K562 (cell line): Measurements from ENCODE around the gene JMY. TPM values are rescaled to one million over a fixed set of nuclear protein-coding genes. Genes with fewer than 3 reads are reported as not detected.
A peak's percentile ranks its signal among the peaks of the same experiment; 100 is the strongest.

Source experiments
- ATF3 ChIP-seq, 2 experiments: fragments of 450-650 bp in 1 of 2; sonication (generic) in 1 of 2; formaldehyde crosslinking in 1 of 2; IDR thresholded peaks in 1 of 2; conservative IDR thresholded peaks in 1 of 2; 2 replicates each; pipeline versions ENCODE4 v1.6.1 to v1.8.1; 2016 to 2023; ENCODE audit warnings: mild to moderate bottlenecking in 2 of 2, moderate library complexity in 2 of 2, inconsistent platforms in 1 of 2, missing genetic modification reagents in 1 of 2
- C11orf30 ChIP-seq: fragments of 450-650 bp; IDR thresholded peaks from 2 replicates; pipeline ENCODE4 v1.6.1; 2016; ENCODE audit warnings: low read depth, mild to moderate bottlenecking
- E2F1 ChIP-seq: sonication (generic); formaldehyde crosslinking; IDR thresholded peaks from 2 replicates; pipeline ENCODE4 v1.8.1; 2023; ENCODE audit warnings: mild to moderate bottlenecking, missing genetic modification reagents, moderate library complexity
- GABPB1 ChIP-seq: sonication (generic); formaldehyde crosslinking; IDR thresholded peaks from 2 replicates; pipeline ENCODE4 v1.8.0; 2022; ENCODE audit warnings: mild to moderate bottlenecking, missing genetic modification reagents
- MGA ChIP-seq: fragments of 450-650 bp; IDR thresholded peaks from 2 replicates; pipeline ENCODE4 v1.6.1; 2016; ENCODE audit warnings: mild to moderate bottlenecking, moderate library complexity
- PCBP1 ChIP-seq: fragments of 200-400 bp; formaldehyde crosslinking; IDR thresholded peaks from 2 replicates; pipeline ENCODE4 v1.6.1; 2018; ENCODE audit warnings: mild to moderate bottlenecking, low read depth, low read length; ENCODE audit not compliant: poor library complexity, severe bottlenecking
- PHTF2 ChIP-seq: fragments of 250-450 bp; sonication (Bioruptor Pico); IDR thresholded peaks from 2 replicates; pipeline ENCODE4 v1.5.0; 2021; ENCODE audit warnings: mild to moderate bottlenecking
- PTTG1 ChIP-seq: fragments of 450-650 bp; IDR thresholded peaks from 2 replicates; pipeline ENCODE4 v1.6.1; 2016; ENCODE audit warnings: low read depth, mild to moderate bottlenecking, missing genetic modification characterization, missing compliant biosample characterization
- RBM25 ChIP-seq: fragments of 200-400 bp; formaldehyde crosslinking; IDR thresholded peaks from 2 replicates; pipeline ENCODE4 v1.6.1; 2018; ENCODE audit warnings: low read length, low read depth, moderate library complexity; ENCODE audit not compliant: severe bottlenecking
- ZNF175 ChIP-seq: fragments of 200-800 bp; sonication (Bioruptor generic); IDR thresholded peaks from 2 replicates; pipeline ENCODE4 v1.6.1; 2016; ENCODE audit warnings: low read depth, mild to moderate bottlenecking, missing genetic modification characterization, missing compliant biosample characterization
- ZNF717 ChIP-seq: fragments of 250-450 bp; sonication (Bioruptor Pico); IDR thresholded peaks from 2 replicates; pipeline ENCODE4 v1.5.0; 2021
- polyA plus RNA-seq, 8 experiments: library from polyadenylated mRNA; depleted of rRNA in 4 of 8; stranded (reverse) in 5 of 8; unstranded in 3 of 8; fragments of >200 nt; fragmentation: Nextera tagmentation in 2 of 8; fragmentation: Illumina TruSeq in 1 of 8; extraction: Ambion mirVana in 2 of 8; extraction: Trizol in 1 of 8; gene quantifications; 2 replicates each; pipeline versions ENCODE4 v1.2.1 to v1.2.3, GENCODE V29; 2011 to 2014; ENCODE audit warnings: inconsistent platforms in 1 of 8, missing spikeins in 1 of 8
- total RNA-seq, 7 experiments: library from RNA; depleted of rRNA in 6 of 7; stranded (reverse); fragments of >200 nt in 6 of 7; fragmentation: Illumina TruSeq in 2 of 7; extraction: Trizol in 2 of 7; gene quantifications; 2 replicates each; pipeline versions ENCODE4 v1.2.1 to v1.2.3, GENCODE V29; 2011 to 2021; ENCODE audit warnings: low replicate concordance in 1 of 7

JMY gene
- total and polyA plus RNA-seq, 9 of the 15 experiments (the other 6 are each of a cell fraction or from before 2014, with no cell fraction given), result 1.1 to 5.5 (median 3.7) TPM

GRCh38 chr5:79318935-79319614, 83.1 kb downstream of the JMY start (continued):
- 0 out of 2 replicates have a peak, but pooled peaks have one; percentile 18 for TF ChIP-seq MGA
- TF ChIP-seq RBM25, result no peak
- TF ChIP-seq PCBP1, result no peak
- TF ChIP-seq ATF3 (IDR thresholded peaks at IDR 0.05), result peak; percentile 96
- no peak for TF ChIP-seq ATF3 (CRISPR knock-in tag; conservative IDR thresholded peaks at IDR 0.05)
- no peak for TF ChIP-seq E2F1
- peak; percentile 36; the same call in 1 of the 2 replicates for TF ChIP-seq ZNF175 (CRISPR knock-in tag)
- TF ChIP-seq PTTG1, result no peak
- no peak for TF ChIP-seq PHTF2 (CRISPR knock-in tag)
- TF ChIP-seq C11orf30, result peak; percentile 29; the same call in 1 of the 2 replicates
- TF ChIP-seq ZNF717 (CRISPR knock-in tag), result no peak
- TF ChIP-seq GABPB1 (CRISPR knock-in tag), result no peak
